ENCODE measurements around the gene NINJ1.

NINJ1 gene

GRCh38 chr9:93087971-93088655 lies 45.9 kb downstream of the NINJ1 start:
- no peak for DNase-seq (ENCODE audit: low read depth)

DNA sequence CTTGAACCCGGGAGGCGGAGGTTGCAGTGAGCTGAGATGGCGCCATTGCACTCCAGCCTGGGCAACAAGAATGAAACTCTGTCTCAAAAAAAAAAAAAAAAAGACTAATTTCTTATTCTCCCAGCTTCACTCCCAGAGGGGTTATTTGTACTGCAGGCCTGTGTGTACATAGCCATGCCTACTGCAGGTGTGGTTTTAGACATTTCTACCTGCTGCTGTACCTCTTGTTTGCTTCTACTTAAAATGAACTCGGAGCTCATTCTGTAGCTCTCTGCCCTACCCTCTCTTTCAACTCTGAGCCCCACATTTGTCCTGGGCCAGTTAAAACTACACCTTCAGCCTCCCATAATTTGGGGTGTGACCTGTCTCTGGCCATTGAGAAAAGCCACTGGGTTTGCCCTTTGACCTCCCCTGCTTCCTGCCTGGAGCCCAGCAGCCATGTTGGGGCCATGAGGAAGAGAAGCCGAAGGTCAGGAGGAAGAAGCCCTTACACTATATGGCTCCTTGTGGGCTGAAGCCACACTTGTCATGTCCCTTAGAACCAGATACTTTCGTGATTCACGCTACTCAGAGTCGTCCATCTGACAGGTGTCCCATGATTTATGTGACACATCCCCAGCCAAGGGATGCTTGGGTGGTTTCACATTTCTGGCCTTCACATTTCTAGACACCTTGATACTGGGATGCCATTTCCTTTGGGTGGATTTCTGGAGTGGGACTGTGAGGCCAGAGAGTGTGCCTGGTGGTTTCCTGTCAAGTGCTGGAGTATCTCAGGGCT lies 47.4 kb downstream of the NINJ1 start:
- DNase-seq (ENCODE audit: low read depth): no peak

GRCh38 chr9:93085676-93086075 lies 48.4 kb downstream of the NINJ1 start:
- no peak for DNase-seq (ENCODE audit: low read depth)

DNA sequence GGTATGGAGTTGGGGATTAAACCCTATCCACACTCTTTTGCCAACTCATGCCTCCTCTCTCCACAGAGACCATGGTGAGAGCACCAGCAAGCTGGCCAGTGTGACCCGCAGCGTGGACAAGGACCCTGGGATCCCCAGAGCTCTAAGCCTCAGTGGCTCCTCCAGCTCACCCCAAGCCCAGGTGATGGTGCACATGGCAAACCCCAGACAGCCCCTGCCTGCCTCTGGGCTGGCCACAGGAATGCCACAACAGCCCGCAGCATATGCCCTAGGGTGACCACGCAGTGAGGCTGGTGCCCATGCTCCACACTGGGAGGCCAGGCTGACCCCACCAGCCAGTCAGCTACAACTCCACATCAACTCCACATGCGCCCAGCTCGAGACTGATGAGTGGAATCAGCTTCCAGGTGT lies 49.6 kb downstream of the NINJ1 start:
- no peak for DNase-seq (ENCODE audit: low read depth)

GRCh38 chr9:93083592-93084470 lies 50.2 kb downstream of the NINJ1 start:
- DNase-seq (ENCODE audit: low read depth): no peak

GRCh38 chr9:93082841-93083411 lies 51.1 kb downstream of the NINJ1 start:
- DNase-seq (ENCODE audit: low read depth): no peak

- DNase-seq (ENCODE audit: low read depth): no peak
These were observed 52.1 kb downstream of the NINJ1 start for GRCh38 chr9:93081931-93082330.

DNA sequence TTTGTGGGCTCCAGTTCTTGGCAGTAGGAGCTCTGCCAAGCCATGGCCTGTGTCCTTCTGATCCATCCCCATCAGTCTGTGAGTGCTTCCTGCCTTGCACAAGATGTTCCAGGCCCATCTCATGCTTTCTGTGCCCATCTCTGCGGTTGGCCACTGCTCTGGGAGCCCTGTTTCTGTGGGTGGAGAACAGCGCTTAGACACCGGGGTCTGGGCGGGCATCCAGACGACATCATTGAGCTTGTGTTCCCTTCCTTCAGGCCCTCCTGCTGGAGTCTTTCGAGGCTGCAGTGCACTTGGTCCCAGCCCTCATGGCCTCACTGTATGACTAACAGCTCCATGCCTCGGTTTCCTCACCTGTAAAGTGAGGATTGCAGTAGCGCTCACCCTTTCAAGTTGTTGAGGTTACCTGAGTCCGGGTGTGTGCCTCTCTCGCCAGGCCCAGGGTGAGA lies 52.9 kb downstream of the NINJ1 start:
- DNase-seq (ENCODE audit: low read depth): no peak

DNA sequence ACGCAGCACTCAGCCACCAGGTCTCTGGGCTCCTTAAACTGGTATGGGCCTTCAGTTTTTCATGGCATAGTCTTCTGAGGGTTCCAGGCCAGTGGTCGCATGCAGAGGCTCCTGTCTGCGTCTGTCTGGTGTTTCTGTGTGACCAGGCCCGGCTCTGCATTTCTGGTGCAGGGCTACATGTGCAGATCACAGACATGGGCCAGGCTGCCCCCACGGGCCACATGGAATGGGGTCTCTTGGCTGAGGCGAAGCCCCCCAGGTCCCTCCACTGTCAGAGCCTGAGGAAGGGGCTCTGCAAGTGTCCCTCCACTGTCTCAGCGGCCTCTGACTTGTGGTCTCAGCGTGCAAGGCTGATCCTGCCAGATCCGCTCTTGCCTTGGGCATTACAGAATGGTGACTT lies 53.6 kb downstream of the NINJ1 start:
- no peak for DNase-seq (ENCODE audit: low read depth)

- no peak for DNase-seq (ENCODE audit: low read depth)
These were observed 54.7 kb downstream of the NINJ1 start for GRCh38 chr9:93079371-93079770.

GRCh38 chr9:93077811-93078210 lies 56.2 kb downstream of the NINJ1 start:
- no peak for DNase-seq (ENCODE audit: low read depth)

DNA sequence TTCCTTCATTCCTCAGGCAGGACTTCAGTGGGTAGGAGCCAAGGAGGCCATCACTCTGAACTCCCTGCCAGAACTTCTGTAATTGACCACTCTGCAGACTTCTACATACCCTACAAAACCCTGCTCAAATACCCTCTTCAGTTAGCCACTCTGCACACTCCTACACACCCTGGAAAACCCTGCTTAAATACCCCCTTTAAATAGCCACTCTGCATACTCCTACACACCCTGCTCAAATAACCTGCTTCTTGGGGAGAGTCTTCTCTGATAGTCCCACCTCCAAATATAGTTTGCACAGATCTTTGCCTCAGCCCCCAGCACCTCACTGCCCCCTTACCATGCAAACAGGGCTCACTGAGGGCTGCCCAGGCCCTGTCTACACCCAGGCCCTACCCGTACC lies 56.7 kb downstream of the NINJ1 start:
- no peak for DNase-seq (ENCODE audit: low read depth)

DNA sequence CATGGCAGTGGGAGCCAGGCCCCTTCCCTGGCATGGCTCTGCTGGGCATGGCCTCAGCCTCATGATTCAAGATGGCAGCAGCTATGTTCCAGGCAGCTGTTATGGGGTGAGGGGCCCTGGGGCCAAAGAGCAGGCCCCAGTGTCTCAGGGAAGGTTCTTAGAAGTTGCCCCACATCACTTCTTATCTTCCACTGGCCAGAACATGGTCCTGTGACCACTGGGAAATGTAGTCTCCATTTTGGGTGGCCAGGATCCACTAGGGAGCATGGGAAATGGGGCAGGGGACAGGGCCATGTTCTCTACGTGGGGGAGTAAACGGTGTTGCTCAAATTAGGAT lies 57.3 kb downstream of the NINJ1 start:
- no peak for DNase-seq (ENCODE audit: low read depth)

GRCh38 chr9:93076101-93076791 lies 57.8 kb downstream of the NINJ1 start:
- DNase-seq (ENCODE audit: low read depth): no peak

GRCh38 chr9:93072383-93072795 lies 61.7 kb downstream of the NINJ1 start:
- no peak for DNase-seq (ENCODE audit: low read depth)

All from T-helper 22 cell (primary cell).